ENCODE measurements around the gene FBXO44.
A peak's percentile ranks its signal among the peaks of the same experiment; 100 is the strongest.

Gene FBXO44

GRCh38 chr1:11708554-11709350 lies 54.1 kb downstream of the FBXO44 start:
- Histone ChIP-seq H3K9me3 (ENCODE audit: control insufficient read depth, insufficient read depth, low read depth, low read length) (no peaks in the 10 kb centered on the region), H3K36me3 (ENCODE audit: control insufficient read depth in 2 of 2, insufficient read depth in 1 of 2, low read length in 2 of 2) (no peaks in the 10 kb centered on the region), H3K4me1 (ENCODE audit: control insufficient read depth, insufficient read depth, low read length) (peaks cover 4% of the 10 kb centered on the region; the same call in 1 of the 2 replicates), H3K27ac (ENCODE audit: extremely low read depth, low read depth, low read length) (no peak overlapping the region), H3K4me3 (ENCODE audit: low read depth, low read length) (no peak overlapping the region)
- ChIA-PET CTCF (interaction anchor here (0.5 to 3.2 kb wide), 10 partner anchors 10 to 64 kb away, joined by 3 to 19 read pairs (median 4); partner anchors contain the start of gene FBXO6), POLR2A (interaction anchor here (1.0 to 1.4 kb wide), 2 partner anchors 41 to 45 kb away, joined by 3 read pairs; partner anchors contain the start of gene FBXO6)
- TF ChIP-seq ZNF623 (tag by site-specific recombination; IDR thresholded peaks at IDR 0.05) (peak; percentile 62), ZXDB (tag by site-specific recombination; IDR thresholded peaks at IDR 0.05) (no peak), ZNF768 (tag by site-specific recombination; IDR thresholded peaks at IDR 0.05) (peak; percentile 92; the same call in 1 of the 2 replicates), ZBTB7A (tag by site-specific recombination; IDR thresholded peaks at IDR 0.05; ENCODE audit: low read depth) (no peak), ZNF692 (tag by site-specific recombination; IDR thresholded peaks at IDR 0.05) (peak; percentile 36; the same call in 1 of the 2 replicates), GLIS1 (tag by site-specific recombination; IDR thresholded peaks at IDR 0.05) (peak; percentile 68), ZNF214 (tag by site-specific recombination; IDR thresholded peaks at IDR 0.05; ENCODE audit: borderline replicate concordance) (no peak), ZNF138 (tag by site-specific recombination; IDR thresholded peaks at IDR 0.05; ENCODE audit: borderline replicate concordance) (no peak), ZNF146 (tag by site-specific recombination; IDR thresholded peaks at IDR 0.05) (no peak), ZSCAN30 (tag by site-specific recombination; IDR thresholded peaks at IDR 0.05) (no peak)

- TF ChIP-seq ZNF776 (tag by site-specific recombination; IDR thresholded peaks at IDR 0.05; ENCODE audit: borderline replicate concordance) (no peak), ZNF157 (tag by site-specific recombination; IDR thresholded peaks at IDR 0.05) (no peak), ZNF830 (tag by site-specific recombination; IDR thresholded peaks at IDR 0.05; ENCODE audit: low read depth) (no peak), ZNF837 (tag by site-specific recombination; IDR thresholded peaks at IDR 0.05) (no peak), ZNF514 (tag by site-specific recombination; IDR thresholded peaks at IDR 0.05) (no peak)
- ChIA-PET CTCF (interaction anchor here (0.6 to 3.2 kb wide), 12 partner anchors 8 to 675 kb away, joined by 3 to 19 read pairs (median 6); partner anchors contain the start of gene FBXO6), POLR2A (no interaction called here)
- H3K9me3 ChIP-seq (ENCODE audit: control insufficient read depth, insufficient read depth, low read depth, low read length) = no peaks in the 10 kb centered on the region
- no peaks in the 10 kb centered on the region for H3K36me3 ChIP-seq (ENCODE audit: control insufficient read depth in 2 of 2, insufficient read depth in 1 of 2, low read length in 2 of 2)
- H3K27ac ChIP-seq (ENCODE audit: extremely low read depth, low read depth, low read length) = no peak overlapping the region
- H3K4me1 ChIP-seq (ENCODE audit: control insufficient read depth, insufficient read depth, low read length) = peaks cover 4% of the 10 kb centered on the region; the same call in 1 of the 2 replicates
- H3K4me3 ChIP-seq (ENCODE audit: low read depth, low read length) = no peak overlapping the region
Observed at GRCh38 chr1:11711490-11711889, 56.8 kb downstream of the FBXO44 start.

GRCh38 chr1:11712285-11712684 lies 57.6 kb downstream of the FBXO44 start:
- H3K36me3 ChIP-seq (ENCODE audit: control insufficient read depth in 2 of 2, insufficient read depth in 1 of 2, low read length in 2 of 2) = no peaks in the 10 kb centered on the region
- POLR2A ChIA-PET = no interaction called here
- H3K9me3 ChIP-seq (ENCODE audit: control insufficient read depth, insufficient read depth, low read depth, low read length) = no peaks in the 10 kb centered on the region
- H3K4me3 ChIP-seq (ENCODE audit: low read depth, low read length) = no peak overlapping the region
- H3K4me1 ChIP-seq (ENCODE audit: control insufficient read depth, insufficient read depth, low read length) = peaks cover 3% of the 10 kb centered on the region; the same call in 1 of the 2 replicates
- CTCF ChIA-PET = interaction anchor here (0.6 to 3.2 kb wide), 3 partner anchors 18 to 62 kb away, joined by 3 to 19 read pairs (median 3); partner anchors contain the start of gene FBXO6
- no peak overlapping the region for H3K27ac ChIP-seq (ENCODE audit: extremely low read depth, low read depth, low read length)
- no peak for TF ChIP-seq ZNF140 (tag by site-specific recombination; IDR thresholded peaks at IDR 0.05)
- no peak for TF ChIP-seq ZNF792 (tag by site-specific recombination; IDR thresholded peaks at IDR 0.05)
- TF ChIP-seq ZNF2 (tag by site-specific recombination; IDR thresholded peaks at IDR 0.05) = no peak
- TF ChIP-seq ZEB2 (tag by site-specific recombination; IDR thresholded peaks at IDR 0.05) = no peak
- TF ChIP-seq, protein P1, sequence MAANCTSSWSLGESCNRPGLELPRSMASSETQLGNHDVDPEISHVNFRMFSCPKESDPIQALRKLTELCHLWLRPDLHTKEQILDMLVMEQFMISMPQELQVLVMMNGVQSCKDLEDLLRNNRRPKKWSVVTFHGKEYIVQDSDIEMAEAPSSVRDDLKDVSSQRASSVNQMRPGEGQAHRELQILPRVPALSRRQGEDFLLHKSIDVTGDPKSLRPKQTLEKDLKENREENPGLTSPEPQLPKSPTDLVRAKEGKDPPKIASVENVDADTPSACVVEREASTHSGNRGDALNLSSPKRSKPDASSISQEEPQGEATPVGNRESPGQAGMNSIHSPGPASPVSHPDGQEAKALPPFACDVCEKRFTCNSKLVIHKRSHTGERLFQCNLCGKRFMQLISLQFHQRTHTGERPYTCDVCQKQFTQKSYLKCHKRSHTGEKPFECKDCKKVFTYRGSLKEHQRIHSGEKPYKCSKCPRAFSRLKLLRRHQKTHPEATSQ (tag by site-specific recombination; IDR thresholded peaks at IDR 0.05) = no peak
- no peak for TF ChIP-seq ZNF19 (tag by site-specific recombination; IDR thresholded peaks at IDR 0.05; ENCODE audit: low read depth)
- TF ChIP-seq FEZF1 (tag by site-specific recombination; IDR thresholded peaks at IDR 0.05) = no peak
- no peak for TF ChIP-seq HOXA7 (CRISPR knock-in tag; IDR thresholded peaks at IDR 0.05; ENCODE audit: borderline replicate concordance)
- TF ChIP-seq ZSCAN4 (tag by site-specific recombination; IDR thresholded peaks at IDR 0.05) = no peak
- no peak for TF ChIP-seq ZBTB8A (tag by site-specific recombination; IDR thresholded peaks at IDR 0.05)
- no peak for TF ChIP-seq ZNF561 (tag by site-specific recombination; IDR thresholded peaks at IDR 0.05; ENCODE audit: borderline replicate concordance)
- no peak for TF ChIP-seq ZNF423 (tag by site-specific recombination; IDR thresholded peaks at IDR 0.05)
- no peak for TF ChIP-seq MZF1 (tag by site-specific recombination; IDR thresholded peaks at IDR 0.05; ENCODE audit: borderline replicate concordance)
- no peak for TF ChIP-seq ZNF37A (tag by site-specific recombination; IDR thresholded peaks at IDR 0.05)
